PC-3 (cell line): ENCODE data around the gene GLRA3. TPM values are rescaled to one million over a fixed set of nuclear protein-coding genes. Genes with fewer than 3 reads are reported as not detected.

Experiments
- ATAC-seq: fragments of 200-7000 bp; cut with Tn5 transposase; 2 replicates; pipeline ENCODE4 v1.9.1; 2020; ENCODE audit warnings: mild to moderate bottlenecking, moderate library complexity
- BruUV-seq: library from RNA; stranded (reverse); fragments of 400-500 nt; replicated peaks from 2 replicates; lab custom pipeline; 2021; lab: Mats Ljungman, UMichigan
- CTCF ChIA-PET: fragments of 300-600 bp; sonication (Branson Sonifier 250); formaldehyde crosslinking; loops from one replicate; lab custom pipeline; 2022; ENCODE audit warnings: antibody characterized with exemption; lab: Charles Lee
- POLR2A ChIA-PET: fragments of 300-600 bp; sonication (Branson Sonifier 250); formaldehyde crosslinking; loops from one replicate; lab custom pipeline; 2022; ENCODE audit warnings: antibody characterized with exemption; ENCODE audit not compliant: unreplicated experiment; lab: Charles Lee
- DNase-seq: peaks from one replicate; pipeline ENCODE4 v3.0.0-alpha.2; 2015
- H2AFZ ChIP-seq: fragments of 300-600 bp; sonication (generic); 2 replicates; pipeline ENCODE4 v1.6.0; 2016; ENCODE audit warnings: antibody characterized with exemption, low read length
- H3F3A ChIP-seq: fragments of 300-600 bp; sonication (generic); one replicate; pipeline ENCODE4 v1.6.0; 2017; ENCODE audit warnings: antibody characterized with exemption, low read length, control low read depth, mild to moderate bottlenecking; ENCODE audit not compliant: unreplicated experiment
- H3K27ac ChIP-seq: fragments of 300-600 bp; sonication (generic); 2 replicates; pipeline ENCODE4 v1.5.1; 2016; ENCODE audit warnings: mild to moderate bottlenecking, low read length
- H3K27me3 ChIP-seq: fragments of 300-600 bp; sonication (generic); 2 replicates; pipeline ENCODE4 v1.6.1; 2016; ENCODE audit warnings: low read length, mixed read lengths
- H3K36me3 ChIP-seq: fragments of 300-600 bp; sonication (generic); 2 replicates; pipeline ENCODE4 v1.6.1; 2016; ENCODE audit warnings: low read depth, mixed run types, low read length, mixed read lengths
- H3K4me1 ChIP-seq: fragments of 300-600 bp; sonication (generic); 2 replicates; pipeline ENCODE4 v1.5.1; 2016; ENCODE audit warnings: low read length; ENCODE audit not compliant: insufficient read depth
- H3K4me2 ChIP-seq: fragments of 300-600 bp; sonication (generic); 2 replicates; pipeline ENCODE4 v1.6.0; 2016; ENCODE audit warnings: low read length
- H3K4me3 ChIP-seq: fragments of 300-600 bp; sonication (generic); 2 replicates; pipeline ENCODE4 v1.5.1; 2016; ENCODE audit warnings: mild to moderate bottlenecking, low read length, mixed read lengths
- H3K79me2 ChIP-seq: fragments of 300-600 bp; sonication (generic); 2 replicates; pipeline ENCODE4 v1.6.1; 2017; ENCODE audit warnings: low read length, mixed read lengths
- H3K9ac ChIP-seq: fragments of 300-600 bp; sonication (generic); 2 replicates; pipeline ENCODE4 v1.6.0; 2016; ENCODE audit warnings: mild to moderate bottlenecking, low read length
- H3K9me2 ChIP-seq: fragments of 300-600 bp; sonication (generic); replicated peaks from 2 replicates; pipeline ENCODE4 v1.6.1; 2016; ENCODE audit warnings: mixed run types, low read length, mixed read lengths
- H3K9me3 ChIP-seq: fragments of 300-600 bp; sonication (generic); 2 replicates; pipeline ENCODE4 v1.6.1; 2016; ENCODE audit warnings: low read length, mixed read lengths
- H4K20me1 ChIP-seq: fragments of 300-600 bp; sonication (generic); 2 replicates; pipeline ENCODE4 v1.6.1; 2016; ENCODE audit warnings: low read length, mixed read lengths
- EZH2 ChIP-seq: fragments of 300-600 bp; sonication (generic); IDR thresholded peaks from one replicate; pipeline ENCODE4 v1.6.1; 2017; ENCODE audit warnings: antibody characterized with exemption, mild to moderate bottlenecking, low read length; ENCODE audit not compliant: unreplicated experiment
- EZH2phosphoT487 ChIP-seq: fragments of 300-600 bp; sonication (generic); IDR thresholded peaks from 2 replicates; pipeline ENCODE4 v1.6.1; 2018; ENCODE audit warnings: mild to moderate bottlenecking, antibody characterized with exemption, low read length, borderline replicate concordance
- intact Hi-C: fragments of 100-400 bp; cut with micrococcal nuclease; formaldehyde crosslinking; loops from 2 replicates; pipeline ENCODE4 v1.9.0; 2023
- total RNA-seq: library from RNA; depleted of rRNA; stranded (reverse); fragments of >200 nt; gene quantifications from 2 replicates; pipeline ENCODE4 v1.2.3, GENCODE V29; 2014
- TF ChIP-seq, protein P1 (sequence below): fragments of 300-600 bp; sonication (generic); conservative IDR thresholded peaks from 2 replicates; pipeline ENCODE4 v1.5.1; 2017; ENCODE audit warnings: antibody characterized with exemption, low read depth, mild to moderate bottlenecking, low read length

Gene GLRA3
- total RNA-seq, 1 experiment from 2014 or later = not detected

DNA sequence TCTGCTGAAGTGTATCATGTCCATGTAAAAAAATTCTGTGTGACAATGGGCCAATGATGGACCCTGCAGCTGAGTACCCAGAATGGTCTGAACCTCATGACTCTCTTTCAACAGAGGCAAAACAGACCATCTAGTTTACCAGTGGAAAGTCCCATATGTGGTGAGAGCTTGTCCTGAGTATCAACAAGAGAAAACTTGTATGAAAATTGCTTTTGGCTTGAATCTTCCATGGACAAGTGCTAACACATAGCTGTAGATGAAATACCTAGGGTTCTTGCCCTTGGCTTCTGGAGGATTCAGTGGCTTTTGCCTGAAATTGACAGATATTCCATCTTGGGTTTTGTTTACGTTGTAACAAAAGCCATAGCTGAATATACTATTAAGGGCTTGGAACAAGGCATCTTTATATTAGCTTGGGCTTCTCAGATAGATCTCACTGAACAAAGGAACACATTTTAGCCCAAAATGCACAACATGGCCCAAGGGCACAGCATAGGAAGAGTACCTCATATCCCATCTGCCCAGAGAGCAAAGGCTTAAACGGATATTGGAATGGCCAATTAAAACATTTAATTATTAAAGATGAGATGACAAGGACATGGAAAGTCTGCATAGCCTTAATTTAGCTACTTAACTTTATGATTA, 178.2 kb downstream of the GLRA3 start:
- intact Hi-C loops = no loop called here
- no peak overlapping the region for H2AFZ ChIP-seq
- H3K9me2 ChIP-seq = no peaks in the 10 kb centered on the region
- ChIA-PET CTCF (no interaction called here), POLR2A (no interaction called here)
- H3K9me3 ChIP-seq = no peaks in the 10 kb centered on the region
- H3K4me1 ChIP-seq = no peaks in the 10 kb centered on the region
- H3K4me3 ChIP-seq = no peak overlapping the region
- no peaks in the 10 kb centered on the region for H3K36me3 ChIP-seq
- no peak for ATAC-seq
- BruUV-seq = no TSS peak
- H3K79me2 ChIP-seq = no peaks in the 10 kb centered on the region
- no peaks in the 10 kb centered on the region for H4K20me1 ChIP-seq
- DNase-seq = no peak
- H3F3A ChIP-seq = no peaks in the 10 kb centered on the region
- no peak for TF ChIP-seq EZH2
- no peaks in the 10 kb centered on the region for H3K27me3 ChIP-seq
- H3K27ac ChIP-seq = no peak overlapping the region
- H3K4me2 ChIP-seq = no peak overlapping the region
- H3K9ac ChIP-seq = no peak overlapping the region

DNA sequence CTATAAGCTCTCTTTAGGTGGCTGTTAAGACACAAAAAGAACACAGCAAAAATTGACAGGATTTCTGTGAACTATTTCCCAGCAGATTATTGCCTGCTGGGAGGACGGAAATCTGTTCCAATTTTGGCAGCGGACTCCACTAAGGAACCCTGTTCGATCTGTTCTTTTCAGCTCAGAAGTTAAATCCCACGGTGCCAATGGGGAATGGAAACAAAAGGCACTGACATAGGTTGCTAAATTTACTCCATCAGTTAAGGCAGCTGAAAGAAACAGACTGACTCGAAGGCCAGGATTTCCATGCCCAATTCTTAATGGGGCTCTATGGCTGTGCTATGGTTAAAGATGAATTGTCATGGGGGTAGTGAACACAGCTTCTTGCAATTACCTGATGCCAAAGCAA, 180.2 kb downstream of the GLRA3 start:
- Histone ChIP-seq H2AFZ (no peak overlapping the region), H3K27me3 (no peaks in the 10 kb centered on the region), H3K4me2 (no peak overlapping the region), H3K9me2 (no peaks in the 10 kb centered on the region), H3K36me3 (no peaks in the 10 kb centered on the region), H3K27ac (no peak overlapping the region), H3K79me2 (no peaks in the 10 kb centered on the region), H3F3A (no peaks in the 10 kb centered on the region), H3K4me3 (no peak overlapping the region), H4K20me1 (no peaks in the 10 kb centered on the region), H3K9ac (no peak overlapping the region), H3K9me3 (no peaks in the 10 kb centered on the region), H3K4me1 (no peaks in the 10 kb centered on the region)
- TF ChIP-seq EZH2 (no peak), EZH2phosphoT487 (no peak)
- TF ChIP-seq, protein P1, sequence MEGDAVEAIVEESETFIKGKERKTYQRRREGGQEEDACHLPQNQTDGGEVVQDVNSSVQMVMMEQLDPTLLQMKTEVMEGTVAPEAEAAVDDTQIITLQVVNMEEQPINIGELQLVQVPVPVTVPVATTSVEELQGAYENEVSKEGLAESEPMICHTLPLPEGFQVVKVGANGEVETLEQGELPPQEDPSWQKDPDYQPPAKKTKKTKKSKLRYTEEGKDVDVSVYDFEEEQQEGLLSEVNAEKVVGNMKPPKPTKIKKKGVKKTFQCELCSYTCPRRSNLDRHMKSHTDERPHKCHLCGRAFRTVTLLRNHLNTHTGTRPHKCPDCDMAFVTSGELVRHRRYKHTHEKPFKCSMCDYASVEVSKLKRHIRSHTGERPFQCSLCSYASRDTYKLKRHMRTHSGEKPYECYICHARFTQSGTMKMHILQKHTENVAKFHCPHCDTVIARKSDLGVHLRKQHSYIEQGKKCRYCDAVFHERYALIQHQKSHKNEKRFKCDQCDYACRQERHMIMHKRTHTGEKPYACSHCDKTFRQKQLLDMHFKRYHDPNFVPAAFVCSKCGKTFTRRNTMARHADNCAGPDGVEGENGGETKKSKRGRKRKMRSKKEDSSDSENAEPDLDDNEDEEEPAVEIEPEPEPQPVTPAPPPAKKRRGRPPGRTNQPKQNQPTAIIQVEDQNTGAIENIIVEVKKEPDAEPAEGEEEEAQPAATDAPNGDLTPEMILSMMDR = no peak
- ATAC-seq = no peak
- intact Hi-C loops = no loop called here
- BruUV-seq = no TSS peak
- DNase-seq = no peak
- ChIA-PET CTCF (no interaction called here), POLR2A (no interaction called here)

- ChIA-PET CTCF (no interaction called here), POLR2A (no interaction called here)
- Histone ChIP-seq H3K9me3 (no peaks in the 10 kb centered on the region), H3K27me3 (no peaks in the 10 kb centered on the region), H3F3A (no peaks in the 10 kb centered on the region), H3K79me2 (no peaks in the 10 kb centered on the region), H3K4me1 (no peaks in the 10 kb centered on the region), H3K27ac (no peak overlapping the region), H2AFZ (no peak overlapping the region), H3K9me2 (no peaks in the 10 kb centered on the region), H3K4me2 (no peak overlapping the region), H3K9ac (no peak overlapping the region), H3K4me3 (no peak overlapping the region), H4K20me1 (no peaks in the 10 kb centered on the region), H3K36me3 (no peaks in the 10 kb centered on the region)
- TF ChIP-seq EZH2 (no peak), EZH2phosphoT487 (no peak)
- TF ChIP-seq, protein P1 = no peak
- intact Hi-C loops = no loop called here
- DNase-seq = no peak
- no peak for ATAC-seq
- no TSS peak for BruUV-seq
Observed at GRCh38 chr4:174646326-174646725, 182.7 kb downstream of the GLRA3 start.
